GM23338 (cell line): ENCODE data around the gene DDX21. TPM values are rescaled to one million over a fixed set of nuclear protein-coding genes. Genes with fewer than 3 reads are reported as not detected.

Experiments used
- ATAC-seq: fragments of 200-7000 bp; cut with Tn5 transposase; 3 replicates; pipeline ENCODE4 v1.9.1; 2020
- DNase-seq: peaks from one replicate; pipeline ENCODE4 v3.0.0-alpha.2; 2015; ENCODE audit warnings: low spot score
- H2AFZ ChIP-seq: fragments of 200-600 bp; sonication (generic); 2 replicates; pipeline ENCODE4 v1.8.0; 2016; ENCODE audit warnings: antibody characterized with exemption, mild to moderate bottlenecking, moderate library complexity
- H3F3A ChIP-seq: fragments of 200-600 bp; sonication (generic); replicated peaks from 2 replicates; pipeline ENCODE4 v1.8.0; 2017; ENCODE audit warnings: antibody characterized with exemption, mixed run types, low read depth
- H3K27ac ChIP-seq: fragments of 200-600 bp; sonication (generic); 2 replicates; pipeline ENCODE4 v1.6.1; 2016; ENCODE audit warnings: low read depth
- H3K27me3 ChIP-seq: fragments of 200-600 bp; sonication (generic); 2 replicates; pipeline ENCODE4 v1.8.0; 2016; ENCODE audit warnings: mild to moderate bottlenecking, mixed run types, moderate library complexity; ENCODE audit not compliant: insufficient read depth
- H3K36me3 ChIP-seq: fragments of 200-600 bp; sonication (generic); 2 replicates; pipeline ENCODE4 v1.8.0; 2016; ENCODE audit warnings: mild to moderate bottlenecking; ENCODE audit not compliant: insufficient read depth
- H3K4me1 ChIP-seq: fragments of 200-600 bp; sonication (generic); 2 replicates; pipeline ENCODE4 v1.8.0; 2016; ENCODE audit warnings: mild to moderate bottlenecking, moderate library complexity; ENCODE audit not compliant: insufficient read depth
- H3K4me2 ChIP-seq: fragments of 200-600 bp; sonication (generic); 2 replicates; pipeline ENCODE4 v1.7.1; 2017; ENCODE audit warnings: mixed run types
- H3K4me3 ChIP-seq: fragments of 200-600 bp; sonication (generic); 2 replicates; pipeline ENCODE4 v1.6.1; 2016; ENCODE audit warnings: mixed run types
- H3K79me2 ChIP-seq: fragments of 200-600 bp; sonication (generic); replicated peaks from 2 replicates; pipeline ENCODE4 v1.8.0; 2017; ENCODE audit warnings: mild to moderate bottlenecking; ENCODE audit not compliant: insufficient read depth
- H3K9me2 ChIP-seq: fragments of 200-600 bp; sonication (generic); 2 replicates; pipeline ENCODE4 v1.8.0; 2017; ENCODE audit not compliant: insufficient read depth
- H4K20me1 ChIP-seq: fragments of 200-600 bp; sonication (generic); replicated peaks from 2 replicates; pipeline ENCODE4 v1.8.0; 2017; ENCODE audit warnings: mild to moderate bottlenecking; ENCODE audit not compliant: insufficient read depth
- H3K27ac Mint-ChIP-seq: 2 replicates; pipeline ENCODE4 v1.8.0; 2020; ENCODE audit warnings: inconsistent platforms, mild to moderate bottlenecking, moderate library complexity, mixed read lengths
- H3K27me3 Mint-ChIP-seq: 3 replicates; pipeline ENCODE4 v1.8.0; 2022; ENCODE audit warnings: low read depth, mild to moderate bottlenecking, moderate library complexity, mixed read lengths, inconsistent platforms; ENCODE audit not compliant: insufficient read depth, poor library complexity
- H3K36me3 Mint-ChIP-seq: 3 replicates; pipeline ENCODE4 v1.8.0; 2021; ENCODE audit warnings: low read depth, mild to moderate bottlenecking, inconsistent platforms, moderate library complexity, mixed read lengths
- H3K4me1 Mint-ChIP-seq: 3 replicates; pipeline ENCODE4 v1.8.0; 2020; ENCODE audit warnings: mild to moderate bottlenecking, inconsistent platforms, mixed read lengths
- H3K4me3 Mint-ChIP-seq: 3 replicates; pipeline ENCODE4 v1.8.0; 2021; ENCODE audit warnings: moderate library complexity, mild to moderate bottlenecking, inconsistent platforms, mixed read lengths
- H3K9me3 Mint-ChIP-seq: 3 replicates; pipeline ENCODE4 v1.8.0; 2020; ENCODE audit warnings: moderate library complexity, mild to moderate bottlenecking, inconsistent platforms, mixed read lengths
- CREB1 ChIP-seq: fragments of 250-450 bp; sonication (Bioruptor Pico); IDR thresholded peaks from 2 replicates; pipeline ENCODE4 v1.5.0; 2020; ENCODE audit warnings: low read depth, mild to moderate bottlenecking, moderate library complexity
- CTCF ChIP-seq, 2 experiments: fragments of 200-600 bp in 1 of 2; sonication (generic) in 1 of 2; conservative IDR thresholded peaks; 2 replicates each; pipeline versions ENCODE4 v1.5.1 to v1.6.1; 2016 to 2017; ENCODE audit warnings: antibody characterized with exemption in 2 of 2, low read depth in 2 of 2, mild to moderate bottlenecking in 2 of 2, moderate library complexity in 1 of 2
- EZH2 ChIP-seq: fragments of 200-600 bp; sonication (generic); IDR thresholded peaks from one replicate; pipeline ENCODE4 v1.8.0; 2017; ENCODE audit warnings: antibody characterized with exemption, mild to moderate bottlenecking, low read depth; ENCODE audit not compliant: unreplicated experiment
- POLR2AphosphoS5 ChIP-seq: IDR thresholded peaks from 2 replicates; pipeline ENCODE4 v1.6.1; 2016; ENCODE audit warnings: antibody characterized with exemption, low read depth
- ZNF331 ChIP-seq: fragments of 250-450 bp; sonication (Bioruptor Pico); IDR thresholded peaks from 2 replicates; pipeline ENCODE4 v1.5.0; 2020; ENCODE audit warnings: low read depth, mild to moderate bottlenecking, moderate library complexity
- long read RNA-seq: library from polyadenylated mRNA; unstranded; transcript quantifications from one replicate; pipeline ENCODE4 v2.0.0, GENCODE V29; 2020; ENCODE audit not compliant: unreplicated experiment
- polyA plus RNA-seq: library from polyadenylated mRNA; unstranded; fragments of >200 nt; fragmentation: Nextera tagmentation; extraction: Ambion mirVana; gene quantifications from 2 replicates; pipeline ENCODE4 v1.2.1, GENCODE V29; 2016
- total RNA-seq: library from RNA; depleted of rRNA; stranded (reverse); fragments of >200 nt; shearing (Covaris generic); gene quantifications from 2 replicates; pipeline ENCODE4 v1.2.3, GENCODE V29; 2014; rRNA removed
- TF ChIP-seq, protein P1 (sequence below): IDR thresholded peaks from 2 replicates; pipeline ENCODE4 v1.6.1; 2016; ENCODE audit warnings: antibody characterized with exemption
- TF ChIP-seq, protein P2 (sequence below): fragments of 250-450 bp; sonication (Bioruptor Pico); IDR thresholded peaks from 2 replicates; pipeline ENCODE4 v1.5.0; 2020; ENCODE audit warnings: mild to moderate bottlenecking, moderate library complexity
- TF ChIP-seq, protein P3 (sequence below): IDR thresholded peaks from one replicate; pipeline ENCODE4 v1.6.1; 2018; ENCODE audit warnings: antibody characterized with exemption; ENCODE audit not compliant: unreplicated experiment

DDX21 gene
- 194 and 209 TPM in 2 replicates for total RNA-seq
- polyA plus RNA-seq: 130 and 138 TPM in 2 replicates
- long read RNA-seq, full-length matches to known transcripts: 5 of 76 reads
- long read RNA-seq, partial matches to known transcripts: 61 of 76 reads
- long read RNA-seq, other reads (novel, unspliced or antisense): 10 of 76 reads

- H3K79me2 ChIP-seq: peaks cover 62% of the 10 kb centered on the region
- peaks cover 3% of the 10 kb centered on the region; the same call in 2 of the 3 replicates for H3K9me3 Mint-ChIP-seq
- H3K4me3 ChIP-seq: peak within 1 kb of the TSS; percentile 72
- peak within 1 kb of the TSS; percentile 81 for H3K27ac ChIP-seq
- peak; percentile 93 for ATAC-seq
- TF ChIP-seq CTCF (conservative IDR thresholded peaks at IDR 0.05; ENCODE audit: low read depth in 2 of 2): peak; percentile 59 to 67
- TF ChIP-seq EZH2: no peak
- TF ChIP-seq, protein P1, sequence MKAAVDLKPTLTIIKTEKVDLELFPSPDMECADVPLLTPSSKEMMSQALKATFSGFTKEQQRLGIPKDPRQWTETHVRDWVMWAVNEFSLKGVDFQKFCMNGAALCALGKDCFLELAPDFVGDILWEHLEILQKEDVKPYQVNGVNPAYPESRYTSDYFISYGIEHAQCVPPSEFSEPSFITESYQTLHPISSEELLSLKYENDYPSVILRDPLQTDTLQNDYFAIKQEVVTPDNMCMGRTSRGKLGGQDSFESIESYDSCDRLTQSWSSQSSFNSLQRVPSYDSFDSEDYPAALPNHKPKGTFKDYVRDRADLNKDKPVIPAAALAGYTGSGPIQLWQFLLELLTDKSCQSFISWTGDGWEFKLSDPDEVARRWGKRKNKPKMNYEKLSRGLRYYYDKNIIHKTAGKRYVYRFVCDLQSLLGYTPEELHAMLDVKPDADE: peak; percentile 68
- TF ChIP-seq, protein P2, sequence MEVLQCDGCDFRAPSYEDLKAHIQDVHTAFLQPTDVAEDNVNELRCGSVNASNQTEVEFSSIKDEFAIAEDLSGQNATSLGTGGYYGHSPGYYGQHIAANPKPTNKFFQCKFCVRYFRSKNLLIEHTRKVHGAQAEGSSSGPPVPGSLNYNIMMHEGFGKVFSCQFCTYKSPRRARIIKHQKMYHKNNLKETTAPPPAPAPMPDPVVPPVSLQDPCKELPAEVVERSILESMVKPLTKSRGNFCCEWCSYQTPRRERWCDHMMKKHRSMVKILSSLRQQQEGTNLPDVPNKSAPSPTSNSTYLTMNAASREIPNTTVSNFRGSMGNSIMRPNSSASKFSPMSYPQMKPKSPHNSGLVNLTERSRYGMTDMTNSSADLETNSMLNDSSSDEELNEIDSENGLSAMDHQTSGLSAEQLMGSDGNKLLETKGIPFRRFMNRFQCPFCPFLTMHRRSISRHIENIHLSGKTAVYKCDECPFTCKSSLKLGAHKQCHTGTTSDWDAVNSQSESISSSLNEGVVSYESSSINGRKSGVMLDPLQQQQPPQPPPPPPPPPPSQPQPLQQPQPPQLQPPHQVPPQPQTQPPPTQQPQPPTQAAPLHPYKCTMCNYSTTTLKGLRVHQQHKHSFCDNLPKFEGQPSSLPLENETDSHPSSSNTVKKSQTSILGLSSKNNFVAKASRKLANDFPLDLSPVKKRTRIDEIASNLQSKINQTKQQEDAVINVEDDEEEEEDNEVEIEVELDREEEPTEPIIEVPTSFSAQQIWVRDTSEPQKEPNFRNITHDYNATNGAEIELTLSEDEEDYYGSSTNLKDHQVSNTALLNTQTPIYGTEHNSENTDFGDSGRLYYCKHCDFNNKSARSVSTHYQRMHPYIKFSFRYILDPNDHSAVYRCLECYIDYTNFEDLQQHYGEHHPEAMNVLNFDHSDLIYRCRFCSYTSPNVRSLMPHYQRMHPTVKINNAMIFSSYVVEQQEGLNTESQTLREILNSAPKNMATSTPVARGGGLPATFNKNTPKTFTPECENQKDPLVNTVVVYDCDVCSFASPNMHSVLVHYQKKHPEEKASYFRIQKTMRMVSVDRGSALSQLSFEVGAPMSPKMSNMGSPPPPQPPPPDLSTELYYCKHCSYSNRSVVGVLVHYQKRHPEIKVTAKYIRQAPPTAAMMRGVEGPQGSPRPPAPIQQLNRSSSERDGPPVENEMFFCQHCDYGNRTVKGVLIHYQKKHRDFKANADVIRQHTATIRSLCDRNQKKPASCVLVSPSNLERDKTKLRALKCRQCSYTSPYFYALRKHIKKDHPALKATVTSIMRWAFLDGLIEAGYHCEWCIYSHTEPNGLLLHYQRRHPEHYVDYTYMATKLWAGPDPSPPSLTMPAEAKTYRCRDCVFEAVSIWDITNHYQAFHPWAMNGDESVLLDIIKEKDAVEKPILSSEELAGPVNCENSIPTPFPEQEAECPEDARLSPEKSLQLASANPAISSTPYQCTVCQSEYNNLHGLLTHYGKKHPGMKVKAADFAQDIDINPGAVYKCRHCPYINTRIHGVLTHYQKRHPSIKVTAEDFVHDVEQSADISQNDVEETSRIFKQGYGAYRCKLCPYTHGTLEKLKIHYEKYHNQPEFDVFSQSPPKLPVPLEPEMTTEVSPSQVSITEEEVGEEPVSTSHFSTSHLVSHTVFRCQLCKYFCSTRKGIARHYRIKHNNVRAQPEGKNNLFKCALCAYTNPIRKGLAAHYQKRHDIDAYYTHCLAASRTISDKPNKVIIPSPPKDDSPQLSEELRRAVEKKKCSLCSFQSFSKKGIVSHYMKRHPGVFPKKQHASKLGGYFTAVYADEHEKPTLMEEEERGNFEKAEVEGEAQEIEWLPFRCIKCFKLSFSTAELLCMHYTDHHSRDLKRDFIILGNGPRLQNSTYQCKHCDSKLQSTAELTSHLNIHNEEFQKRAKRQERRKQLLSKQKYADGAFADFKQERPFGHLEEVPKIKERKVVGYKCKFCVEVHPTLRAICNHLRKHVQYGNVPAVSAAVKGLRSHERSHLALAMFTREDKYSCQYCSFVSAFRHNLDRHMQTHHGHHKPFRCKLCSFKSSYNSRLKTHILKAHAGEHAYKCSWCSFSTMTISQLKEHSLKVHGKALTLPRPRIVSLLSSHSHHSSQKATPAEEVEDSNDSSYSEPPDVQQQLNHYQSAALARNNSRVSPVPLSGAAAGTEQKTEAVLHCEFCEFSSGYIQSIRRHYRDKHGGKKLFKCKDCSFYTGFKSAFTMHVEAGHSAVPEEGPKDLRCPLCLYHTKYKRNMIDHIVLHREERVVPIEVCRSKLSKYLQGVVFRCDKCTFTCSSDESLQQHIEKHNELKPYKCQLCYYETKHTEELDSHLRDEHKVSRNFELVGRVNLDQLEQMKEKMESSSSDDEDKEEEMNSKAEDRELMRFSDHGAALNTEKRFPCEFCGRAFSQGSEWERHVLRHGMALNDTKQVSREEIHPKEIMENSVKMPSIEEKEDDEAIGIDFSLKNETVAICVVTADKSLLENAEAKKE: no peak
- TF ChIP-seq POLR2AphosphoS5: peak; percentile 86
- no peak for TF ChIP-seq ZNF331 (CRISPR knock-in tag)
- TF ChIP-seq, protein P3, sequence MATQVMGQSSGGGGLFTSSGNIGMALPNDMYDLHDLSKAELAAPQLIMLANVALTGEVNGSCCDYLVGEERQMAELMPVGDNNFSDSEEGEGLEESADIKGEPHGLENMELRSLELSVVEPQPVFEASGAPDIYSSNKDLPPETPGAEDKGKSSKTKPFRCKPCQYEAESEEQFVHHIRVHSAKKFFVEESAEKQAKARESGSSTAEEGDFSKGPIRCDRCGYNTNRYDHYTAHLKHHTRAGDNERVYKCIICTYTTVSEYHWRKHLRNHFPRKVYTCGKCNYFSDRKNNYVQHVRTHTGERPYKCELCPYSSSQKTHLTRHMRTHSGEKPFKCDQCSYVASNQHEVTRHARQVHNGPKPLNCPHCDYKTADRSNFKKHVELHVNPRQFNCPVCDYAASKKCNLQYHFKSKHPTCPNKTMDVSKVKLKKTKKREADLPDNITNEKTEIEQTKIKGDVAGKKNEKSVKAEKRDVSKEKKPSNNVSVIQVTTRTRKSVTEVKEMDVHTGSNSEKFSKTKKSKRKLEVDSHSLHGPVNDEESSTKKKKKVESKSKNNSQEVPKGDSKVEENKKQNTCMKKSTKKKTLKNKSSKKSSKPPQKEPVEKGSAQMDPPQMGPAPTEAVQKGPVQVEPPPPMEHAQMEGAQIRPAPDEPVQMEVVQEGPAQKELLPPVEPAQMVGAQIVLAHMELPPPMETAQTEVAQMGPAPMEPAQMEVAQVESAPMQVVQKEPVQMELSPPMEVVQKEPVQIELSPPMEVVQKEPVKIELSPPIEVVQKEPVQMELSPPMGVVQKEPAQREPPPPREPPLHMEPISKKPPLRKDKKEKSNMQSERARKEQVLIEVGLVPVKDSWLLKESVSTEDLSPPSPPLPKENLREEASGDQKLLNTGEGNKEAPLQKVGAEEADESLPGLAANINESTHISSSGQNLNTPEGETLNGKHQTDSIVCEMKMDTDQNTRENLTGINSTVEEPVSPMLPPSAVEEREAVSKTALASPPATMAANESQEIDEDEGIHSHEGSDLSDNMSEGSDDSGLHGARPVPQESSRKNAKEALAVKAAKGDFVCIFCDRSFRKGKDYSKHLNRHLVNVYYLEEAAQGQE: peak; percentile 8
- peak; percentile 87 for TF ChIP-seq CREB1 (CRISPR knock-in tag)
- DNase-seq: peak; percentile 88
- peaks cover 42% of the 10 kb centered on the region for H3K36me3 Mint-ChIP-seq
- no peaks in the 10 kb centered on the region for H3K4me1 ChIP-seq
- H3K27me3 Mint-ChIP-seq: peaks cover 10% of the 10 kb centered on the region
- peak within 1 kb of the TSS; percentile 82 for H3K4me2 ChIP-seq
- H4K20me1 ChIP-seq: peaks cover 22% of the 10 kb centered on the region
- H2AFZ ChIP-seq: peak within 1 kb of the TSS; percentile 56
- peaks cover 20% of the 10 kb centered on the region; the same call in 1 of the 2 replicates for H3K36me3 ChIP-seq
- H3K27ac Mint-ChIP-seq: peak within 1 kb of the TSS; percentile 99
- H3K9me2 ChIP-seq: no peaks in the 10 kb centered on the region
- H3F3A ChIP-seq: peaks cover 3% of the 10 kb centered on the region; the same call in 1 of the 2 replicates
- H3K4me3 Mint-ChIP-seq: peak within 1 kb of the TSS; percentile 98
- peaks cover 9% of the 10 kb centered on the region; the same call in 2 of the 3 replicates for H3K4me1 Mint-ChIP-seq
- no peaks in the 10 kb centered on the region for H3K27me3 ChIP-seq
Observed at GRCh38 chr10:68955832-68956532, at the start of gene DDX21. Gene DDX21, plus strand, starts transcription at chr10:68956170. Its CDS starts 56 bp downstream, at chr10:68956226.
